ENCODE measurements around the gene CHRM4. TPM values are rescaled to one million over a fixed set of nuclear protein-coding genes. Genes with fewer than 3 reads are reported as not detected.

Gene CHRM4
- total RNA-seq, 1 donor from 2014 or later, result 0.25 TPM

- intact Hi-C loops (cut with micrococcal nuclease), result no loop called here
Observed at GRCh38 chr11:46402957-46403902, 11.7 kb upstream of the CHRM4 start.

GRCh38 chr11:46397526-46397925, 6.0 kb upstream of the CHRM4 start:
- intact Hi-C loops (cut with micrococcal nuclease), result no loop called here

GRCh38 chr11:46393759-46394158, 2.2 kb upstream of the CHRM4 start:
- intact Hi-C loops (cut with micrococcal nuclease), result loop anchor here (2.0 kb wide), 2 partner anchors 47 to 145 kb away; partner anchors contain the start of gene DGKZ

GRCh38 chr11:46393231-46393616, 1.6 kb upstream of the CHRM4 start:
- intact Hi-C loops (cut with micrococcal nuclease), result loop anchor here (2.0 kb wide), 2 partner anchors 46 to 146 kb away; partner anchors contain the start of gene DGKZ

GRCh38 chr11:46392421-46393230, 1.1 kb upstream of the CHRM4 start:
- intact Hi-C loops (cut with micrococcal nuclease), result loop anchor here (2.0 kb wide), 2 partner anchors 46 to 146 kb away; partner anchors contain the start of gene DGKZ

GRCh38 chr11:46391186-46391577, 394 bp downstream of the CHRM4 start:
- intact Hi-C loops (cut with micrococcal nuclease), result no loop called here

- intact Hi-C loops (cut with micrococcal nuclease), result no loop called here
Observed at GRCh38 chr11:46390331-46391171, 1.0 kb downstream of the CHRM4 start.

- intact Hi-C loops (cut with micrococcal nuclease), result loop anchor here (1.0 to 2.0 kb wide), 2 partner anchors 139 to 228 kb away; partner anchors contain the start of genes ATG13 and HARBI1
Observed at GRCh38 chr11:46389450-46390330, 1.9 kb downstream of the CHRM4 start.

- intact Hi-C loops (cut with micrococcal nuclease), result loop anchor here (1.0 to 2.0 kb wide), 2 partner anchors 140 to 228 kb away; partner anchors contain the start of genes ATG13 and HARBI1
Observed at GRCh38 chr11:46388619-46389449, 2.7 kb downstream of the CHRM4 start.

- intact Hi-C loops (cut with micrococcal nuclease), result loop anchor here (2.0 kb wide), 1 partner anchor 141 kb away; no protein-coding TSS in a partner anchor
Observed at GRCh38 chr11:46387919-46388618, 3.5 kb downstream of the CHRM4 start.

- intact Hi-C loops (cut with micrococcal nuclease), result no loop called here
Observed at GRCh38 chr11:46387456-46387855, 4.1 kb downstream of the CHRM4 start.

GRCh38 chr11:46386674-46387073, 4.9 kb downstream of the CHRM4 start:
- intact Hi-C loops (cut with micrococcal nuclease), result no loop called here

- intact Hi-C loops (cut with micrococcal nuclease), result no loop called here
Observed at GRCh38 chr11:46386005-46386578, 5.5 kb downstream of the CHRM4 start.

GRCh38 chr11:46385169-46386004, 6.2 kb downstream of the CHRM4 start:
- intact Hi-C loops (cut with micrococcal nuclease), result no loop called here

GRCh38 chr11:46383974-46384701, 7.4 kb downstream of the CHRM4 start:
- intact Hi-C loops (cut with micrococcal nuclease), result no loop called here

- intact Hi-C loops (cut with micrococcal nuclease), result no loop called here
Observed at GRCh38 chr11:46383404-46383758, 8.2 kb downstream of the CHRM4 start.
